HG03378 (cell line): Measurements from ENCODE around the gene MAPK6.
"Not testable (repeated sequence)": the region's sequence is repeated elsewhere in the genome, so short reads cannot be mapped to it uniquely, and the experiment has no call there.

Experiments used
- ATAC-seq: cut with Tn5 transposase; IDR thresholded peaks from one replicate; pipeline ENCODE4 v1.9.1; 2021; ENCODE audit warnings: mild to moderate bottlenecking, moderate library complexity; ENCODE audit not compliant: unreplicated experiment

MAPK6 gene

DNA sequence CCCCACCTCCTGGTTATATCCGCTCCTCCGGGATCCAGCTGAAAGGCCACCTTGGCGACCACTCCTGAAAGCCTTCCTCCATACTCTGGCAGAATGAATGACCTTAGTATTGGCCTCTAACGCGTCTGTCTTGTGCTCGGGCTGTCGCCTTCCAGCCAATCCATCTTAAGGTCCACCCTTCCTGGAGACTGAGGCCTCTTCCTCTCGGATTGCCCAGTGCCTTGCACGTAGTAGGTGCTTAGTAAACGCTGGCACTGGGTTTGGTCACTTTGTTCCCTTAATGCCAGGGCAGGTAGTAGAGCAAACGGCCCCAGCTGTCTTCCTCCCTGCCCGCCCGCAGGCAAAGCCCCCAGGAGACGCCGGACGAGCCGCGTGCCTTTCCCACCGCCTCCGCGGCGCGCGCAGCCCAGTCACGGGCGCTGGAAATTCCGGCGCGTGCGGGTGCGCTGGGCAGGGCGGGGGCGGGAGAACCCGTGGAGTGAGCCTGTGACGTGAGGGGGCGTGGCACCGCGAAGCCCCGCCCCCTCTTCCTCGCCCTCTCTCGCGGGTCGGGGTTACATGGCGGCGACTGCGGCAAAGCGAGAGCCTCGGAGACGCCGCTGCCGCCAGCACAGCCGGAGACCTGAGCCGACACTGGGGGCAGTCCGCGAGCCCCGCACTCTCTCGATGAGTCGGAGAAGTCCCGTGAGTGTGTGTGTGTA lies at the start of gene MAPK6:
TSS of gene MAPK6 (plus strand) at position 527 of the 701 bp plus-strand sequence. CDS start 27,242 bp downstream, outside the sequence.
- peak; percentile 66 for ATAC-seq

- ATAC-seq, result no peak
Measured at GRCh38 chr15:51969728-51970127, 49.3 kb upstream of the MAPK6 start.

DNA sequence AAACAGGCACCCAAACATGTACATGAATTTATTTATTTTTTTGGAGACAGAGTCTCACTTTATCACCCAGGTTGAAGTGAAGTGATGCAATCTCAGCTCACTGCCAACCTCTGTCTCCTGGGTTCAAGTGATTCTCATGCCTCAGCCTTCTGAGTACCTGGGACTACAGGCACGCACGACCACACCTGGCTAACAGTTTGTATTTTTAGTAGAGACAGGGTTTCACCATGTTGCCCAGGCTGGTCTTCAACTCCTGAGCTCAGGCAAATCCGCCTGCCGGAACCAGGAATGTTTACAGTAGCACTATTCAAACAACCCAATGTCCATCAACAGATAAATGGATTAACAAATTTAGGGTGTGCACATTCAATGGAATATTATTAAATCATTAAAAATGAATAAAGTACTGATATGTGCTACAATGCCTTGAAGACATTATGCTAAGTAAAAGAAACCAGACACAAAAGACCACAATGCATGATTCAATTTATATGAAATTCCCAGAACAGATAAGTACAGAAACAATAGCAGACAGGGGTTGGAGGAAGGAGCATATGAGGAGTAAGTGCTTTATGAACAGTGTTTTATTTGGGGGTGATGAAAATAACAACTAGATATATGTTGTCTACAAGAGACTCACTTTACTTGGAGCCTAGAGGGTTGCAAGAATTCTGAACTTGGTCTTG lies 48.7 kb upstream of the MAPK6 start:
- ATAC-seq, result no peak

- no peak for ATAC-seq
Measured at GRCh38 chr15:51971032-51971374, 48.0 kb upstream of the MAPK6 start.

DNA sequence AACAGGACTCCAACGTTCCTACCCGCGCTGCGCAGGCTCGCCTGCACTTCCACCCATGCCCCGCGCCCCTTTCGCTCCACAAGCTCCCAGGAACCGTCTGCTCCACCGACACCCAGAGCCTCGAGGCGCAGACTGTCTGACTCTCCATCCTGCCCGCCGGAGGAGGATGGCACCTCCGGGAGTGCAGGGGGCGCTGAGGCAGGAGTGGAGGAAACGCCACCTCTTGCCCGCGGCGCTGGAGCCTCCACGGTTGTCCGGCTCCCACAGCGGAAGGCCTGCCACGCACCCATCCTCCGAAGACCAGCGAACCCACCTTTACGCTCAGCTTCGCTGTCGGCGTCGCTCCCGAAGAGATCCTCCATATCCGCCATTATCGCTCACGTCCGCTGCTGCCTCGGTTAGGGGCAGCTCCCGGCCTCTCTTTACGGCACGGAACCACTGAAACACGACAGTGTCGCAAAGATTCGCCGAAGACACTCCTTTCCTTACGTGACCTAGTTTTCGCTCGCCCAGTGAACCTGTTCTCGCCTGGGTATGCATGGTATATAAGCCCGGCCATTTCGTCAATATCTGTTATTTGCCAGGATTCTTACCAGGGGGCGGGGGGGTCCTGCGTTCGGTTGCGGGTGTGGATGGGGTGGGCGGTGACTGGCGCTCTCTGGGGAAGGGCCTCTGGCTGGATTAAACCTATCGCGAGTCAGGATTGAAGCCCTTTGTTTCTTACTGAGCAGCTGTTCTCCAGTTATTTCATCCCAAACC lies 47.5 kb upstream of the MAPK6 start, which contains the start of gene LEO1:
TSS of gene LEO1 (minus strand) at position 404 of the 759 bp plus-strand sequence. CDS start at position 371, 33 bp downstream.
- peak; percentile 88 for ATAC-seq

GRCh38 chr15:51973220-51973619 lies 45.8 kb upstream of the MAPK6 start:
- no peak for ATAC-seq

DNA sequence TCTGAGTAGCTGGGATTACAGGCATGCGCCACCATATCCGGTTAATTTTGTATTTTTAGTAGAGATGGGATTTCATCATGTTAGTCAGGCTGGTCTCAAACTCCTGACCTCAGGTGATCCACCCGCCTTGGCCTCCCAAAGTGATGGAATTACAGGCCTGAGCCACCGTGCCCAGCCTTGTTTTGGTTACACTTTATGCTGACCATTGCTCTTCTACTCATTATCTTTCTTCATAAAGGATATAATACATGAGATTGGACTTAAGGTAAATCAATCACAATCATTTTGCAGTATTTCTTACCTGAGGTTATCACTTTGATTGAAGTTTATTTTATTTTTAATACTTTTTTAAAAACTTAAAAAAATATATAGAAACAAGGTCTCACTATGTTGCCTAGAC lies 45.2 kb upstream of the MAPK6 start:
- ATAC-seq, result no peak

- peak; percentile 93 for ATAC-seq
Measured at GRCh38 chr15:51982013-51982769, 36.8 kb upstream of the MAPK6 start.

GRCh38 chr15:51982770-51983103 lies 36.3 kb upstream of the MAPK6 start:
- no peak for ATAC-seq

- ATAC-seq, result no peak
Measured at GRCh38 chr15:51991141-51991540, 27.9 kb upstream of the MAPK6 start.

- no peak for ATAC-seq
Measured at GRCh38 chr15:51992953-51993352, 26.1 kb upstream of the MAPK6 start.

- ATAC-seq, result no peak
Measured at GRCh38 chr15:52002351-52002750, 16.7 kb upstream of the MAPK6 start.

DNA sequence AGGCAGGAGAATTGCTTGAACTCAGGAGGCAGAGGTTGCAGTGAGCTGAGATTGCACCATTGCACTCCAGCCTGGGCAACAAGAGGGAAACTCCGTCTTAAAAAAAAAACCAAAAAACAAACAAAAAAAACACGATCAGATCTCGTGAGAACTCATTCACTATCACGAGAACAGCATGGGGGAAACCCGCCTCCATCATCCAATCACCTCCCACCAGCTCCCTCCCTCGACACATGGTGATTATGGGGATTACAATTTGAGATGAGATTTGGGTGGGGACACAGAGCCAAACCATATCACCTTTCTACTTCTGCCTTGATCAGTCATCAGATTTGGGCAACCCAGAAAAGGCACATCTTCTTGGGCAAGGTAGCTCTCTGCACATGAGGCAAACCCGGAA lies 15.9 kb upstream of the MAPK6 start:
- not testable (repeated sequence) for ATAC-seq

DNA sequence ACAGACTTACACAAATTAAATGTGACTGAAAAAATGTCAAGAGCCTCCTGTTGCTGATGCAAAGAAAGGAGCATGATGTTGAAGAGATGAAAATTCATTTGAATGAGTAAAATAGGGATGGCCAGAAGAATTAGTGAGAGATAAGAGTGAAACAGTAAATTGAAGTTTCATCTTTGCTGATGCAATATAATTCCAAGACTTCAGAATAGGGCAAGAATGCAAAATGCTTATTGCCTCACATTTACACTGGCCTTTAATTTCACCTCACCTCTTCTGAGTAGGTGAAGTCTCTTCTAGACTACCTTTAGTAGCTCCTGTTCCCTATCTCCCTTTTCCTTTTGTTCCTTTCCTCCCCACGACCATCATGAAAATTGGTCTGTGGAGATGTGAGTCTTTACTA lies 15.3 kb upstream of the MAPK6 start:
- ATAC-seq, result no peak

DNA sequence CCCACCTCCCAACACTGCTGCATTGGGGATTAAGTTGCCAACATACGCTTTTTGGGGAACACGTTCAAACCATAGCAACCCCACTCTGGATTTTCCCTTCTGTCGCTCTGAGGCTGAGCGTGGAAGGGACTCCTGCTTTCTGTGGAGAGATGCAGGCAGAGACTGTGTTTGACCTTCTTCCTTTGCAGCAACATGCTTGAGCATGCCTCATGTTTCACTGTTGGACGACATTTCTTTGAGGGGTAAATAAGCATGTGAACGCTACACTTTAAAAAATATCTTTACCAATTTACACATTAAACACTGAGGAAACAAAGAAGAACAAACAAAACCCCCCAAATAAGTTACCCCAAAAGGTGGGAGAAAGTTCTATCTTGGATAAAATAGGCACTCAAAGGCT lies 14.2 kb upstream of the MAPK6 start:
- ATAC-seq, result no peak

DNA sequence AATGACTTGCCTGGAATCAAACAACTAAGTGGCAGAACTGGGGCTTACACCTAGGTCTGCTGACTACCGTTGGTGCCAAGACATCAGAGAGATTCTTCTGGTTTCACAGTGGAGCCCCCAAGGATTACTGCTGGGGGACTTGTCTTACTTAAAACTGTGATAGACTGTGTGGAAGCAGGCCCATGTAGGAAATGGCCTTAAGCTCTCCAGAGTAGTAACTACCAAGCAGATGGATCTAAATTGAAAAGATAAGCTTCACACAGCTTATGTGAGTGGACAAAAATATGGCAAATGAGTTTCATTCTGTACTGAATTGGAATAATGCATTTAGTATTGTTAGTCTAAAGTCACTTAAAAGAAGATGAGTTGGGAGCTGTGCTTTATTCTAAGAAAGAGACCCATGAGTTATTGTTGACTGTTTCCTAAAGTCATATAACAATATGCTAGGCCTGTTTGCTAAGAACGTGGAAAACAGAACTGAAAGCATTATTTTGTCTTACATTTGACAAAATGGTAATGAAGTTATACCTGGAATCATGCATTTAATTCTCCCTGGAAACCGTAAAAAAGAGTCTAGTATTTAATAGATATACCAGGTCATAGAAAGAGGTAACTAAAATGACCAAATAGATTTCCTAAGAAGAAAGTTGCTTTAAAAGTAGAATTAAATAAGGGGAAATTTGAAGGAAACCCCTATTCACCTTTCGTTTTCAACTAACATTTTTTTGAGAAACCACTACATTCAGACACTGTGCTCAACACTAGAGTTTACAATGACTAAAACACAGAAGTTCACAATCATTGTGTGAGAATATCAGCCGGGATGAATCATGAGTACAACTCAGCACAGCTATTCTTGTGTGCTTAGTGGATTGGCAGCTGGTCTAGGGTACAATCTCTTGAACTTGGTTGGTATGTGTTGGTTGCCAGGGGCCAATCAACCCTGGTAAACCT lies 13.0 kb upstream of the MAPK6 start:
- peak; percentile 86 for ATAC-seq

GRCh38 chr15:52006702-52007340 lies 12.2 kb upstream of the MAPK6 start:
- peak; percentile 35 for ATAC-seq

- ATAC-seq, result no peak
Measured at GRCh38 chr15:52008359-52008697, 10.7 kb upstream of the MAPK6 start.

- ATAC-seq, result no peak
Measured at GRCh38 chr15:52008698-52009434, 10.2 kb upstream of the MAPK6 start.
